Transverse colon (tissue), 4 donors: ENCODE results near the gene PEX11A.
"Not testable (repeated sequence)": the region's sequence is repeated elsewhere in the genome, so short reads cannot be mapped to it uniquely, and the experiment has no call there.

ENCODE experiments used
- EP300 ChIP-seq: sonication (generic); formaldehyde crosslinking; IDR thresholded peaks from one replicate; pipeline ENCODE4 v1.6.1; 2017; ENCODE audit warnings: antibody characterized with exemption, low read depth
- POLR2A ChIP-seq: fragments of 450-650 bp; IDR thresholded peaks from one replicate; pipeline ENCODE4 v1.6.1; 2016; ENCODE audit warnings: antibody characterized with exemption, mild to moderate bottlenecking, moderate library complexity
- POLR2AphosphoS5 ChIP-seq, 3 donors: sonication (generic); formaldehyde crosslinking; IDR thresholded peaks; one replicate each; pipeline ENCODE4 v1.6.1; 2016; ENCODE audit warnings: antibody characterized with exemption in 3 of 3
- TF ChIP-seq, protein P1 (sequence below), 5 experiments: fragments of 200-600 bp in 3 of 5; fragments of 450-650 bp in 2 of 5; sonication (generic) in 3 of 5; IDR thresholded peaks; 1 replicate in 2 of 5; 2 replicates in 3 of 5; pipeline ENCODE4 v1.5.1; 2016 to 2017; ENCODE audit warnings: antibody characterized with exemption in 5 of 5, inconsistent platforms in 3 of 5, mild to moderate bottlenecking in 2 of 5, moderate library complexity in 1 of 5

DNA sequence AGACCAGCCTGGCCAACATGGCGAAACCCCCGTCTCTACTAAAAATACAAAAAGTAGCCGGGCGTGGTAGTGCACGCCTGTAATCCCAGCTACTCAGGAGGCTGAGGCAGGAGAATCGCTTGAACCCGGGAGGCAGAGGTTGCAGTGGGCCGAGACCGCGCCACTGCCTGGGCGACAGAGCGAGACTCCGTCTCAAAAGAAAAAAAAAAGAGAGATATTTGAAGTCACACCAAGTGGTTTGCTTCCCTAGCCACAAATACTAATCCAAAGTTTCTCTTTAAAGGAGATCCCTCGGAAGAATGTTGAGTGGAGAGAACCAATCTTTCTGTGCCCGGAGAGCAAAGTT, 651 bp downstream of the PEX11A start:
- TF ChIP-seq POLR2A; POLR2AphosphoS5 (IDR thresholded peaks at IDR 0.05); EP300: not testable (repeated sequence)
- TF ChIP-seq, protein P1, sequence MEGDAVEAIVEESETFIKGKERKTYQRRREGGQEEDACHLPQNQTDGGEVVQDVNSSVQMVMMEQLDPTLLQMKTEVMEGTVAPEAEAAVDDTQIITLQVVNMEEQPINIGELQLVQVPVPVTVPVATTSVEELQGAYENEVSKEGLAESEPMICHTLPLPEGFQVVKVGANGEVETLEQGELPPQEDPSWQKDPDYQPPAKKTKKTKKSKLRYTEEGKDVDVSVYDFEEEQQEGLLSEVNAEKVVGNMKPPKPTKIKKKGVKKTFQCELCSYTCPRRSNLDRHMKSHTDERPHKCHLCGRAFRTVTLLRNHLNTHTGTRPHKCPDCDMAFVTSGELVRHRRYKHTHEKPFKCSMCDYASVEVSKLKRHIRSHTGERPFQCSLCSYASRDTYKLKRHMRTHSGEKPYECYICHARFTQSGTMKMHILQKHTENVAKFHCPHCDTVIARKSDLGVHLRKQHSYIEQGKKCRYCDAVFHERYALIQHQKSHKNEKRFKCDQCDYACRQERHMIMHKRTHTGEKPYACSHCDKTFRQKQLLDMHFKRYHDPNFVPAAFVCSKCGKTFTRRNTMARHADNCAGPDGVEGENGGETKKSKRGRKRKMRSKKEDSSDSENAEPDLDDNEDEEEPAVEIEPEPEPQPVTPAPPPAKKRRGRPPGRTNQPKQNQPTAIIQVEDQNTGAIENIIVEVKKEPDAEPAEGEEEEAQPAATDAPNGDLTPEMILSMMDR (IDR thresholded peaks at IDR 0.05), result not testable (repeated sequence)
